Measurements from ENCODE around the gene LGR6.

Gene LGR6

DNA sequence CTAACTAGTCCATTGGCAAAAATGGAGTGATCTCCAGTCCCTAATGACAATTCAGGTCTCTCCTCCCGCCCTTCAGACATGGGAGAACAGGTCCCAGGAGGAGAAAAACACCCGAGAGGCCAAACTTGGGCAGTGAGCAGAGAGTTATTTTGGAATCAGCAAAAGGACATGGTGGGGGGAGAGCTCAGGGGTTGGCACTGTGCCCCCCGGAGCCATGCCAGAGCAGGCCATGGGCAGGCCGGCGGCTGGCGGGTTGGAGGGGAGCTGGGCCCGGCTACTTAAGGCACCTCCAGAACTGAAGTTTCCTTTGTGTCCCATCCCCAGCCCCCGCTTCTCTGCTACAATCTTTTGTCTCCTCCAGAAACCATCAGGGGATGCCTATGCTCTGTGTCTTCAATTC lies 7.1 kb downstream of the LGR6 start:
- DNase-seq (ENCODE audit: low read depth) = no peak

DNA sequence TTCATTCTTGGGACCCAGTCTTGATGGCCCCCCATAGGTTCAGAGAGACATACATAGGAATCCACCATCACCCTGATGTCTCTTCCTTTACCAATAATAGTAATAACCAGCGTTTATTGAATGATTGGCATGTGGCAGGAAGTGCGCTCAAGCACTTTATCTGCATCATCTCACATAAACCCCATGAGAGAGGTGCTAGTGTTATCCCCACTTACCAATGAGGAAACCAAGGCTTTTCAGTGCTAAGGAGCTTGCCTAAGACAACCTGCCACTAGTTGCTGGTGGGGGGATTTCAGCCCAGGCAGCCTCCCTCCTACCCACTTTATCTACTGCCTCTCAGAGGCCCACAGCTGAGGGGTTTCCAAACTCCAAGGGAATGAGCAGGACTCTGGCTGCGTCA lies 7.7 kb downstream of the LGR6 start:
- DNase-seq (ENCODE audit: low read depth) = no peak

DNA sequence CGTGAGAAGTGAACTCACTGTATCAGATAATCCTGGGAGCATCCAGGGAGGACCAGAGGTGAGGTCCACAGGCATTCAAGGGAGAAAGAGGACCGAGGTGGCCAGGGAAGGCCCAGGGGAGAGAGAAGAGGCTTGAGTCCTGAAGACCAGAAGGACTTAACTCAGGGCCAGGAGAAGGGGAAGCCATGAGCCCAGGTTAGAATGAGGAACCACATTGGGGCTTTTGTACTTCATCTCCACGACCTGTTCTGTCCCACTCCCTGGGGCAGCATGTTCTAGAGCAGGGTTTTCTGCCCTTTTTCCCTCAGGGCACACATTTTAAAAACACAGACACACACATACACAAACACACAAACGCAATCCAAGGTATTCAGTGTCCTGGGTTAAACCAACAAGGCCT lies 8.4 kb downstream of the LGR6 start:
- DNase-seq (ENCODE audit: low read depth) = no peak

DNA sequence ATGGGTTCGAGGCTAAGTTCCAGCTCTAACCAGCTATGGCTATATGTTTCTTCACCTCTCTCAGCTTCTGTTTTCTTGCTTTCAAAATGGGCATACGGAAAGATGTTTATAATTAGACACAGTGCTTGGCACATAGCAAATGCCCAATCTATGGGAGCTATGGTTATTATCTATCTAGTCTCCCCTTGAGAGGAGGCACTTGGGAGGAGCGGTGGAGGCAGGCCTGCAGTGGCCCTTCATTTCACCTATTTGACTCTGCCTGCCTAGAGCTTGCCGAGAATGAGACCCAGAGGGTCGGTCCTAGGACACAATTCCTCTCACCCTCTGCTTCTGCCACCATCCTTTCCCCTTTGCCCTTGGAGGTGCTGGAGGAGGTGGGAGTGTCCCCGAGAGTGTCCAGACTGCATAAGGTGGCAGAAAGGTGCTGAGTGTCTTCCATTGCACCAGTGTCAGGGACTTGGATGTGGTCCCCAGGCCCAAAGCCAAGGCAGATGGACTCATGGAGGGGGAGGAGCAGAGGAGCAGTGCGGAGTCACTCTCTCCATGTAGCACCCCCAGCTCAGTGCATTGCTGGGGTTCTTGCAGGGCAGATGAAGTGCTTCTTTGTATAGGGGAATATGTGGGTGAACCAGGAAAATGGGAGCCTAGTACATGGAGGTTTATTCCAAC lies 9.0 kb downstream of the LGR6 start:
- DNase-seq (ENCODE audit: low read depth) = no peak

DNA sequence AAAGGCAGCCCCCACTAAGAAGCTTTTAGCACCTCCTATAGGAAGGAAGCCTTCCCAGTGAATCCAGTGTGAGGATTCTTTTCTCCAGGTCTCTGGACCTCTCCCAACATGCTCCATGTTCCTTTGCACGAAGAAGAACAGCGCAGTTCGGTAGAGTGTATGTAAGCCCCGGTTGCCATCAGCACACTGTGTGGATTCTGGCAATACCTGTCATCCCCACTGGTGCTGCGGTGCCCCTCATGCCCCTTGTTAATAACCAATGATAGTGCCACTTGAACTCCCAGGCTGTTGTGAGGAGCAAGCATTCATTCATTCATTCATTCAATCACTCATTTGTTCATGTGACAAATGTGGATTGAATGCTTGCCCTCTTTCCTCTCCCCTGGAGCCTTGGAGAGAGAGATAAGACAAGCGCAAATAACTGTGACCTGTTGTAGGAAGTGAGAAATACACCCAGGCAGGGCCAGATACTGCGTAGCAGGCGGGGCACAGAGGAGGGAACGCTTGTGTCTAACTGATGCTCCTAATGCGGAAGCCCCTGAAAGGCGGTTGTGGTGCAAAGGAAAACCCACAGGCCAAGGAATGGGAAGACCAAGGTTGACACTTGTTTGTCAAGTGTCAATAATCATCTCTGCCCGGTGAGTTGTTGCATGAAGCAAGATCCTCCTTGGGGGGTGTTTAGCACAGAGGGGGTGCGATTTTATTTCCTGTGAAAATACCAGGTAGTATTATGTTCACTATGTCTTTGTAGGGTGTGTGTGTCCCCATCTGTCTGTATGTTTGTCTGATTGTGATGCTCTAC lies 9.8 kb downstream of the LGR6 start:
- no peak for DNase-seq (ENCODE audit: low read depth)

GRCh38 chr1:202204065-202204464 lies 10.5 kb downstream of the LGR6 start:
- DNase-seq (ENCODE audit: low read depth) = no peak

DNA sequence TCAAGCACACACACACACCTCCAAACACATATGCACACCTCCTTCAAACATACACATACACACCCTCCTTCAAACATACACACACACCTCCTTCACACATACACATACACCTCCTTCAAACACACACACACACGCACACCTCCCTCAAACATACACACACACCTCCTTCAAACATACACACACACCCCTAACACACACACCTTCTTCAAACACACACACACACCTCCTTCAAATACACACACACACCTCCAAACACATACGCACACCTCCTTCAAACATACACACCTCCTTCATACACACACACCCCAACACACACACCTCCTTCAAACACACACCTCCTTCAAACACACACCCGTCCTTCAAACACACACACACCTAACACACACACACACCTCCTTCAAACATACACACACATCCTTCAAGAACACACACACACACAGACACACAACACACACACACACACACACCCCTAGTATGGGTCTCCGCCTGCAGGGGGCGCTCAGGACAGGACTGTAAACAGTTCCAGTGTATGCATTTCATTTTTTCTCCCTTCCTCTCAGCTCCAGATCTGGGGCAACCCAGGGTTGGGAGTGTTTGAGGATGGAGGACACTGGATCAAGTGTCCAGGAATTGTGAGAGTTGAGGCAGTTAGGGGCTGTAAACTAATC lies 12.1 kb downstream of the LGR6 start:
- DNase-seq (ENCODE audit: low read depth) = no peak

- no peak for DNase-seq (ENCODE audit: low read depth)
Observed at GRCh38 chr1:202207292-202207691, 13.7 kb downstream of the LGR6 start.

DNA sequence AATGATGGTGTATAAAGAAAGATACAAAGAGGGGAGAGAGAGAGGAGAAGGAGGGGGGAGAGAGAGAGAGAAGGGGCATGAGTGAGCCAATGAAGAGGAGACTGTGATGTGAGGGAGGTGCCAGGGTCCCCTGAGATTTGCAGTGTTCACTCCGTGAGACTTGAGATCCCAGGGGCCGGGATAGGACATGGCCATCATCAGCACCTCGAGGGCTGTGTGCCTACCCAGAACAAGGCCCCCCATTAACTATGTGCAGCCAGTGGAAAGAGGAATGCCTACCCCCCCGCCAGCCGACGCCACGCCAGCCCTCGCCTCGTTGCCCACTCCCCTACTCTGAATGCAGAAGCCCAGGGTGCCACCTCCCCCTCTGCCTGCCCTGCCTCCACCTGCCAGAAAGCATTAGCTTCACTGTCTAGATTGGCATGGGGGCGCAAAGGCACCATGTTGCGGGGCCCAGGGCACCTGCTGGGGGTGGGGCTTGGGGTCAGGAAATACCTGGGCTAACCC lies 14.8 kb downstream of the LGR6 start:
- no peak for DNase-seq (ENCODE audit: low read depth)

- DNase-seq (ENCODE audit: low read depth) = no peak
Observed at GRCh38 chr1:202210385-202210784, 16.8 kb downstream of the LGR6 start.

- DNase-seq (ENCODE audit: low read depth) = no peak
Observed at GRCh38 chr1:202210969-202211368, 17.4 kb downstream of the LGR6 start.

- no peak for DNase-seq (ENCODE audit: low read depth)
Observed at GRCh38 chr1:202212787-202213186, 19.2 kb downstream of the LGR6 start.

- no peak for DNase-seq (ENCODE audit: low read depth)
Observed at GRCh38 chr1:202213361-202214088, 19.9 kb downstream of the LGR6 start.

DNA sequence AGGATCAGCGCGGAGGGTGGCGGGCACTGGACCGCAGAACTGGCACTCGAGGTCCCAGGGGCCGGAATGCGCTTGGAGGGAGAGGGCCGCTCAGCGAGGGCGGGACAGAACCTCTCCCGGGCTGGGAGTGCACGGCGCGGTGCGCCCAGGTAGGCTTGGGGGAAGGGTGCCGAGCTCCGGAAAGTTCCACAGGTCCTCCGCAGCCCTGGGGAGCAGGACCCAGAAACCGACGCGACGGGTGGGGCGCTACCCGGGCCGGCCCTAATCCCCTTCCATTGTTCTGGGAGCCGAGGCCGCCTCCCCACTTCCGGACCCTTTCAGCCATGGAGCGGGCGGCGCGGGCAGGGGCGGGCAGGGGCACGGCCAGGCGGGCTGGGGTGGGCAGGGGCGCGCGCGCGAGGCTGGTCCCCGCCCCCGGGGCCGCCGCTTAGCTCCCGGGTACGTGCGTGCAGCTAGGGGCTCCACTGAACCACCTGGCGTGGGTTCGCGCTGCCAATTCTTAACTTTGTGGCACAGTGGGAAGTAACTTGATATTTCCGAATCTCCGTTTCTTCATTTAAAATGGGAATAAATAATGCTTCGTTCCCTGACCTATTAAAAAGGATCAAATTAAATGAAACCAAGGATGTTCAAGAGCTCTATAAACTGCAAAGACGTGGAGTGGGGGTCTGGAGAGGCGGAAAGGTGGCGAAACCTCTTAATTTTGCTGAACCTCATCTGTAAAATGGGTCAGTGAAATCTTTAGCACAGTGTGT lies 20.7 kb downstream of the LGR6 start:
- DNase-seq (ENCODE audit: low read depth) = no peak

- DNase-seq (ENCODE audit: low read depth) = no peak
Observed at GRCh38 chr1:202215472-202216130, 22.0 kb downstream of the LGR6 start.

GRCh38 chr1:202216691-202217090 lies 23.1 kb downstream of the LGR6 start:
- no peak for DNase-seq (ENCODE audit: low read depth)

GRCh38 chr1:202217516-202217915 lies 23.9 kb downstream of the LGR6 start:
- DNase-seq (ENCODE audit: low read depth) = no peak

GRCh38 chr1:202217951-202218350 lies 24.4 kb downstream of the LGR6 start:
- no peak for DNase-seq (ENCODE audit: low read depth)

- no peak for DNase-seq (ENCODE audit: low read depth)
Observed at GRCh38 chr1:202220733-202221132, 27.1 kb downstream of the LGR6 start.

- DNase-seq (ENCODE audit: low read depth) = no peak
Observed at GRCh38 chr1:202221911-202222909, 28.6 kb downstream of the LGR6 start.

Data from stimulated activated CD8-positive, alpha-beta memory T cell treated with anti-CD3 and anti-CD28 coated beads, Interleukin-4, amount 100 ng/mL, for 24 hours (primary cell).